ENCODE data around the gene CHST11. TPM values are rescaled to one million over a fixed set of nuclear protein-coding genes. Genes with fewer than 3 reads are reported as not detected.

CHST11 gene
- total RNA-seq, 1 donor, result 10.8 TPM

DNA sequence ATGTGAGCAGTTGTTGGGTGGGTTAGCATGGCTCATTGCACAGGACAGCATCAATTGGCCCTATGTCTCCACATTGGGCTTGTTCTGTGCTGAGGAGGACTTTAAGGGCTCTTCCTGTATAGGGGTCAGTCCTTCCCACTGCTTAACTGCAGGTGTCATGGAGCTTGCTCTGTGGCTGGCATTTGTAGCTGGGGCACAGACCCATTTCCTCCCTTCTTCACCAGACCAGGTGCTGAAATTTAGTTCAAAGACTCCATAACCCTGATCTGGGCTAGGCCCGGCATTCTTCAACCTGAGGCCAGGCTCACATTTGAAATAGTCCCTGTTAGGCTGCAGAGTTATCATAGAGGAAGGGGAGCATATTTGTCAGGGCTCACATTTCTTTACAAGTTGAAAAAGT is 12.8 kb downstream of the CHST11 start:
- DNase-seq (ENCODE audit: low read depth), result no peak
- TF ChIP-seq, protein P1, sequence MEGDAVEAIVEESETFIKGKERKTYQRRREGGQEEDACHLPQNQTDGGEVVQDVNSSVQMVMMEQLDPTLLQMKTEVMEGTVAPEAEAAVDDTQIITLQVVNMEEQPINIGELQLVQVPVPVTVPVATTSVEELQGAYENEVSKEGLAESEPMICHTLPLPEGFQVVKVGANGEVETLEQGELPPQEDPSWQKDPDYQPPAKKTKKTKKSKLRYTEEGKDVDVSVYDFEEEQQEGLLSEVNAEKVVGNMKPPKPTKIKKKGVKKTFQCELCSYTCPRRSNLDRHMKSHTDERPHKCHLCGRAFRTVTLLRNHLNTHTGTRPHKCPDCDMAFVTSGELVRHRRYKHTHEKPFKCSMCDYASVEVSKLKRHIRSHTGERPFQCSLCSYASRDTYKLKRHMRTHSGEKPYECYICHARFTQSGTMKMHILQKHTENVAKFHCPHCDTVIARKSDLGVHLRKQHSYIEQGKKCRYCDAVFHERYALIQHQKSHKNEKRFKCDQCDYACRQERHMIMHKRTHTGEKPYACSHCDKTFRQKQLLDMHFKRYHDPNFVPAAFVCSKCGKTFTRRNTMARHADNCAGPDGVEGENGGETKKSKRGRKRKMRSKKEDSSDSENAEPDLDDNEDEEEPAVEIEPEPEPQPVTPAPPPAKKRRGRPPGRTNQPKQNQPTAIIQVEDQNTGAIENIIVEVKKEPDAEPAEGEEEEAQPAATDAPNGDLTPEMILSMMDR (IDR thresholded peaks at IDR 0.05; ENCODE audit: insufficient read depth, low read length), result no peak
- H3K4me3 ChIP-seq (ENCODE audit: low read depth, low read length), result no peak overlapping the region

DNA sequence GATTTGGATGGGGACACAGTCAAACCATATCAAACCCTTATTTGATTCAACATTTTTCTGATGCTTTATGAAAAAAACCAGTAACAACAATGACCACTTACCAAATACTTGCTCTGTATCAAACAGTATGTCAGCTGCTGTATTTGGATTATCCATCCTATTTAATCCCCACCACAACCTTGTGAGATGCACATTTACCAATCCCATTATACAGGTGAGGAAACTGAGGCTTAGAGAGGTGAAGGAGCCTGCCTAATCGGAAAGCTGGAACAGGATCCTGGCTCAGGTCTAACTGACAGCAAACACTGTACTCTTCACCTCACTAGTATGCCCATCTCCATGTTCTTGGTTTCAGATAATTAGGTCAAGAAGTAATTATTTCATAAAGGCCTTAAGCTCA is 13.8 kb downstream of the CHST11 start:
- no peak overlapping the region for H3K4me3 ChIP-seq (ENCODE audit: low read depth, low read length)
- TF ChIP-seq, protein P1 (IDR thresholded peaks at IDR 0.05; ENCODE audit: insufficient read depth, low read length), result no peak
- DNase-seq (ENCODE audit: low read depth), result no peak

GRCh38 chr12:104471336-104471735 is 14.6 kb downstream of the CHST11 start:
- no peak overlapping the region for H3K4me3 ChIP-seq (ENCODE audit: low read depth, low read length)
- no peak for DNase-seq (ENCODE audit: low read depth)
- TF ChIP-seq, protein P1 (IDR thresholded peaks at IDR 0.05; ENCODE audit: insufficient read depth, low read length), result no peak

DNA sequence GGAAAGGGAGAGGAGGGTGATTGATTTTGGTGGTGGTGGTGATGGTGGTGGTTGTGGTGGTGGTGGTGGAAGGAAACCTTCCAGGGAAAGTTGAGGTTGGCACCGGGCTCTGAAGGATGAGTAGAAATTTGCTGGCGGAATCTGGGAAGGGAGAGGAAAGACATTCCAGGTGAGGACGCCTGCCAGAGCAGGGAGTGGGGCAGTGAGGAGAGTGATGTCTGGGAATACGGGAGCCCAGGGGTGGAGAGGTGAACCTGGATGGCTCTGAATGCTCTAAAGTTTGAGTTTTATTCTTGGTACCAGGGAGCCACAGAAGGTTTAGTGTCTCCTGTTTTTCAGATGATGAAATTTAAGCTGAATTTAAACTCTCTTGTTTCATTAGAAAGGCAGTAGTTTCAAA is 16.0 kb downstream of the CHST11 start:
- no peak for DNase-seq (ENCODE audit: low read depth)
- H3K4me3 ChIP-seq (ENCODE audit: low read depth, low read length), result no peak overlapping the region
- TF ChIP-seq, protein P1 (IDR thresholded peaks at IDR 0.05; ENCODE audit: insufficient read depth, low read length), result no peak

DNA sequence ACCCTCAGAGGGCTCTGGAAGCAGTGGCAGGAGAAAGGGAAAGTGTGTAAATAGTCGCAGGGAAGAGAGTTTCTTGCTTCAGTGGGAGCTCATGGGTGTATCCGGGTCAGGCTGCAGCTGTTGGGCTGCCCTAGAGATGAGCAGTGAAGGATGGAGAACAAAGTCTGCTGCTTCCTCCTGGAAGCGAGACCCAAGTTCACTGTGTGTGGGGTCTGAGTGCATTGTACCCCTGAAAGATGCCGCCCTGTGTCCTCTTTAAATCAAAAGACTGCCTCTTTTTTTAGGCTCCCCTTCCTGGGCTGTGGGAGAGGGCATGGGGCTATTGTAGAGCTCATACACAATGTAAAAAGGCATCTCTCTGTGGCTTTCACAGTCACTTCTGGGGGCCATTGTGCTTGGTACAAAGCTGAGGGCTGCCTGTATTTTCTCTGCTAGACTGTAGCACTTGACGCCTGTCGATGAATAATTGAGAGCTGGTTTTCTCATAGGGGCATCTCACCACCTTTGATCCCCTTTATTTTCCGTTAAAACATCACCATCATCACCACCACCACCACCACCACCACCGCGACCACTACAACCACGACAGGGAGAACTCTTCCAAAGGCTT is 16.7 kb downstream of the CHST11 start:
- no peak overlapping the region for H3K4me3 ChIP-seq (ENCODE audit: low read depth, low read length)
- TF ChIP-seq, protein P1 (IDR thresholded peaks at IDR 0.05; ENCODE audit: insufficient read depth, low read length), result no peak
- DNase-seq (ENCODE audit: low read depth), result no peak

GRCh38 chr12:104475271-104475670 is 18.5 kb downstream of the CHST11 start:
- no peak overlapping the region for H3K4me3 ChIP-seq (ENCODE audit: low read depth, low read length)
- DNase-seq (ENCODE audit: low read depth), result no peak
- TF ChIP-seq, protein P1 (IDR thresholded peaks at IDR 0.05; ENCODE audit: insufficient read depth, low read length), result no peak
